Measurements from ENCODE around the gene CHST1.

CHST1 gene

DNA sequence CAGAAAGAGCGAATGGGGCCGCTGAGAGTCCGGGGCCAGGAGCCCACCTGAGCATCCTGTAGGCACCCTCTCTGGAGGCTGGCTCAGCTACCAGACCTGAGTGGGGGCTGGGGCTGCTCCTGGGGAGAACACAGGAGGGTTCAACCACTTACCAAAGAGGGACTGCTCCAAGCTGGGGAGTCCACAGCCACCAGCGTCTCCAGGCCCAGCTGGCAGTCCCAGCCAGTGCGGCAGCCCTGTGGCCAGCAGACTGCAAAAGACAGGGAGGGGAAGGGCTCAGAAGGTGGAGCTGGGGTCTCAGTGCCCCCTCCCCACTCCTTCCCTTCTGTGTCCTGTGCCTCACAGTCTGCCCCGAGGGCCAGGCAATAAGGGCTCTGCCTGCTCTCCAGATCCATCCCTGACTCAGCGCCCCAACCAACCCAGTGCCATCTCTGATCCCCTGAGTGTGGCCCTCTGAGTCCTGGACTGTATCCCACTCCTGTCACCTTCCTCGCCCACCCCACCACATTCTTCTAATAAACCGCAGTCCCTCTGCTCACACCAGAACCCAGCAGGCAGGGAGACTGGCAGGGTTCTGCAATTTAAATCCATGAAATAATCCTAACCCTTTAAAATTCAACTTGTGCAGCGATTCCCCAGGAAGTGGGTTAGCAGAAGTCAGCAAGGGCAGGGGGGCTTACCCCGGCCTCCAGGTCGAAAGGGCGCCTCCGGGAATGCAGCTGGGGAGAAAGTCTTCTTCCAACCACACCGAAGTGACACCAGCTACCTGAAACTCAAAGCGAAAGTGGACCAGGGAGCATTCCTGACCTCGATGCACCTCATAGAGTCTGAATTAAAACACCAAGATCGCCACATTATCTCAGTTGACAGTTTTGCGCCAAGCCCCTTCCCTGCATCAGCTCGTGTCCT lies 13.3 kb downstream of the CHST1 start:
- Histone ChIP-seq H3K9me3 (ENCODE audit: control insufficient read depth in 2 of 2, low read length in 2 of 2) (no peaks in the 10 kb centered on the region), H3K9ac (ENCODE audit: low read length in 2 of 2) (no peak overlapping the region), H3K27ac (ENCODE audit: low read length) (no peak overlapping the region), H3K4me1 (ENCODE audit: control insufficient read depth, insufficient read depth, low read length) (peaks cover 8% of the 10 kb centered on the region), H3K4me3 (ENCODE audit: low read length in 2 of 2) (no peak overlapping the region), H3K27me3 (ENCODE audit: control insufficient read depth in 1 of 2, insufficient read depth in 2 of 2, low read length in 2 of 2) (peaks cover 9 to 11% of the 10 kb centered on the region in 2 donors), H3K36me3 (ENCODE audit: control insufficient read depth in 2 of 2, insufficient read depth in 2 of 2, low read length in 2 of 2) (no peaks in the 10 kb centered on the region)

DNA sequence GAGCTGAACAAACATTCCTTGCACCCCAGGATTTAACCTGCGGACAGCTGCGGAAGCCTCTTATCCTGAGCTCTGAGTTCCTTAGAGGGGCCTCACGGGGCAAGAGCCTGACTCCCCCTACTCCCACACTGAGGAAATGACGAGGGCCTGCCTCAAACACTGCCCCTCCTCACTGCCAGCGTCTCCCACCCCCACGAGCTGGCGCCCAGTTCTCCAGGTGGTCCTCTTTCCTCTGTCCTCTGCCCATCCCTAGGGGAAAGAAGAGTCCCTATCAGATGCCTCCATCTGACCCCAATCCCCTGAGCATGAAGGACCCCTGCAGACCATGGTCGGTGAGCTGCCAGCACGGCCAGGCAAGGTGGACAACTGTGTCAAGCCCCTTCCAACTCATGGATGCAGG lies 14.3 kb downstream of the CHST1 start:
- Histone ChIP-seq H3K9ac (ENCODE audit: low read length in 2 of 2) (no peak overlapping the region), H3K9me3 (ENCODE audit: control insufficient read depth in 2 of 2, low read length in 2 of 2) (no peaks in the 10 kb centered on the region), H3K27me3 (ENCODE audit: control insufficient read depth in 1 of 2, insufficient read depth in 2 of 2, low read length in 2 of 2) (peaks cover 4 to 7% of the 10 kb centered on the region in 2 donors)

DNA sequence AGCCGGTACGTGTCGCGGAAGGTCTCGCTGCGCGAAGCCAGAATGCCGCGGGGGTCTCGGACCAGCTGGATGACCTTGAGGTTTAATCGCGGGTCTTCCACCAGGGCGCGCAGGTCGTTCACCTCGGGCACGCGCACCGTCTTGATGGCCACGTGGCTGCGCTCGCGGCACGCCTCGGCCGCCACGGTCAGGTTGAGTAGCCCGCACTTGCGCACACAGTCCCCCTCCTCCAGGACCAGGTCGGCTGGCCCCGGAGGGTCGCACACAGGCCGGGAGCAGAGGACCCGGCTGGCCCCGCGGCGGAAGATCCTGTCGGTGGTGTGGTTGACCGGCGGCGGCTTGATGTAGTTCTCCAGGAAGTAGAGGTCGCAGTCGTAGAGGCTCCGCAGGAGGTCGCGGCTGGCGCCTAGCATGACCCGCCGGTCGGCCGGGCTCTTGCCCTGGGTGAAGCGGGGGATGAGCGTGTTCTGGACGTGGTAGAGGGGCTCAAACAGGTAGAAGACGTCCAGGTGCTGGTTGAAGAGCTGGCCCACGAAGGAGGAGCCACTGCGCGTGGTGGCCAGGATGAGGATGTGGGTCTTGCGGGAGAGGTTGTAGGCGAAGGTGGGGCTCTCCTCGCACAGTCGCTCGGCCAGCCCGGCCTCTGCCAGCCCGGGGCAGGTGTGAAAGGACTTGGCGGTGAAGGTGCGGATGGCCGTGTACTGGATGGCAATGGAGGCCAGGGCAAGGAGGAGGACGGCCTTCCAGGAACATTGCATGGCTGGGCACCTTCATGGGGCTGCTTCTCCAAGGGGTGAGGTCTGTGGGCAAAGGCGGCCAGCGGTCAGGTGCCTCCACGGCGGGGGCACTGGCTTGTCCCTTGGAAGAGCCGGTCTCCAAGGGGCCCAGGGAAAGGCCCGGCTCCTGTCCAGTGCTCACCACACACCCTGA lies 15.0 kb downstream of the CHST1 start:
- no peak overlapping the region for H3K4me3 ChIP-seq (ENCODE audit: low read length in 2 of 2)
- no peak overlapping the region for H3K9ac ChIP-seq (ENCODE audit: low read length in 2 of 2)
- peaks cover 4 to 5% of the 10 kb centered on the region in 2 donors for H3K27me3 ChIP-seq (ENCODE audit: control insufficient read depth in 1 of 2, insufficient read depth in 2 of 2, low read length in 2 of 2)
- peaks cover 6% of the 10 kb centered on the region for H3K4me1 ChIP-seq (ENCODE audit: control insufficient read depth, insufficient read depth, low read length)
- no peaks in the 10 kb centered on the region for H3K36me3 ChIP-seq (ENCODE audit: control insufficient read depth in 2 of 2, insufficient read depth in 2 of 2, low read length in 2 of 2)
- H3K27ac ChIP-seq (ENCODE audit: low read length) = no peak overlapping the region
- H3K9me3 ChIP-seq (ENCODE audit: control insufficient read depth in 2 of 2, low read length in 2 of 2) = no peaks in the 10 kb centered on the region

More for the DNA sequence above, 14.3 kb downstream of the CHST1 start:
- Histone ChIP-seq H3K4me3 (ENCODE audit: low read length in 2 of 2) (no peak overlapping the region), H3K36me3 (ENCODE audit: control insufficient read depth in 2 of 2, insufficient read depth in 2 of 2, low read length in 2 of 2) (no peaks in the 10 kb centered on the region), H3K27ac (ENCODE audit: low read length) (no peak overlapping the region), H3K4me1 (ENCODE audit: control insufficient read depth, insufficient read depth, low read length) (peaks cover 8% of the 10 kb centered on the region)

DNA sequence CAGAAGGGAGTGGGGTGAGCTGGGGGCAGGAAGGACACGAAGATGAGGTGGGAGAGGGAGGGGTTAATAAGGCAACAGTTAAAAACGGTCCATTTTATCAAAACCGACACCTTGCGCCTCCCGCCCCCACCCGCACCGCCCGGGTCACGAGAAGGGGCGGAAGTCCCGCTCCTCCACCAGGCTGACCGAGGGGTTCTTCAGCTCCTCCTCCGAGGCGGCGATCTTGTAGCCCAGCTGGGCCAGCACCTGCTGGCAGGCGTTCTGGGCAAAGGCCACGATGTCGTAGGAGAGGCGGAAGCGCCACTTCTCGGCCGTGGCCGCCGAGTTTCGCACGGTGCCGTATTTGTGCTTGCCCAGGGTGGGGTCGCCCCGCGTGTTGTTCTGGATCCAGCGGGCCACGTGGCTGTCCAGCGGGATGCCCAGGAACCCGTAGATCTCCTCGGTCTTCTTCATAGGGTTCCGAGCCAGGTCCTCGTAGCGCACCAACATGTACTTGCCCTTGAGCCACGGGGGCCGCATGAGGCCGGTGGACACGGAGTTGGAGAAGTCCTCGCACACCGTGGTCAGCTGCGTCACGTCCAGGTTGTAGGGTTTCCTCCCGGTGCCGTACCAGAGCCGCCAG lies 15.8 kb downstream of the CHST1 start:
- Histone ChIP-seq H3K9me3 (ENCODE audit: control insufficient read depth in 2 of 2, low read length in 2 of 2) (no peaks in the 10 kb centered on the region), H3K9ac (ENCODE audit: low read length in 2 of 2) (no peak overlapping the region), H3K36me3 (ENCODE audit: control insufficient read depth in 2 of 2, insufficient read depth in 2 of 2, low read length in 2 of 2) (no peaks in the 10 kb centered on the region), H3K4me3 (ENCODE audit: low read length in 2 of 2) (no peak overlapping the region), H3K27ac (ENCODE audit: low read length) (no peak overlapping the region), H3K27me3 (ENCODE audit: control insufficient read depth in 1 of 2, insufficient read depth in 2 of 2, low read length in 2 of 2) (peaks cover 4% of the 10 kb centered on the region in 2 donors), H3K4me1 (ENCODE audit: control insufficient read depth, insufficient read depth, low read length) (no peaks in the 10 kb centered on the region)

DNA sequence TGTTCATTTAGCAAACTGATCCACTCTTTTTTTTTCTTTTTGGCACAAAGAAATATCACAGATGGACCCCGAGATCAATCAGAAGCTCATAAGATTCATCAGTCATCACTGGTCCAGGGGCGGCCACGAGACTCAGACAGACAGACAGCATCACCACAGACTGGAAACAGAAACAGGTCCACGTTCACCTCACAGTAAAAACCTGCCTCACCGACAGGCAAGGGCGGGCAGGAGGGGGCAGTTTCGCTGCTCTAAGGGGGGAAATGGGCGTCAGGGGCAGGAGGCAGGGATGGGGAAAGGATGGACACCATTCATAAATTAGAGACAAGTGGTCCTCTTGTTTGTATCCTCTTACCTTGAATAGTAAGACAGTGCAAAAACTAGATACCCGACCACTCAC lies 16.5 kb downstream of the CHST1 start:
- Histone ChIP-seq H3K36me3 (ENCODE audit: control insufficient read depth in 2 of 2, insufficient read depth in 2 of 2, low read length in 2 of 2) (no peaks in the 10 kb centered on the region), H3K4me1 (ENCODE audit: control insufficient read depth, insufficient read depth, low read length) (no peaks in the 10 kb centered on the region), H3K9ac (ENCODE audit: low read length in 2 of 2) (no peak overlapping the region), H3K27me3 (ENCODE audit: control insufficient read depth in 1 of 2, insufficient read depth in 2 of 2, low read length in 2 of 2) (peaks cover 4% of the 10 kb centered on the region in 2 donors), H3K9me3 (ENCODE audit: control insufficient read depth in 2 of 2, low read length in 2 of 2) (no peaks in the 10 kb centered on the region), H3K27ac (ENCODE audit: low read length) (no peak overlapping the region), H3K4me3 (ENCODE audit: low read length in 2 of 2) (no peak overlapping the region)

DNA sequence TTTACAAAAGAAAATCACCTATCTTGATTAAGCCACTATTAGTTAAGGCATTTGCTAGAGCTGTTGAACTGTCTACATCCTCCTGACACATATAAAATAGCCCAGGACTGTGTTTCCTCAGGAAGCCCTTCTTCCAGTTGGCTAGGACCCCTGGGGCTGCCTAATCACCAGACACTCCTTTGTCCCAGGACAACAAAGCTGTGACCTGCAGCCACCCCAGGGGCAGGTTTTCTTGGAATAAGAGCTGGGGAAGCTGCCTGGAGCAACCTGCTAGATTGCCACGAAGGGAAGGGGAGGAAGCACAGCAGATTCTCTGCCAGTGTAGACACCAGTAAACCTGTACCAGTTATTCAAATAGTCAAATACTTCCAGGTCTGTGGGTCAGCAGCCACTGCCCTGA lies 17.6 kb downstream of the CHST1 start:
- no peak overlapping the region for H3K27ac ChIP-seq (ENCODE audit: low read length)
- H3K27me3 ChIP-seq (ENCODE audit: control insufficient read depth in 1 of 2, insufficient read depth in 2 of 2, low read length in 2 of 2) = peaks cover 4% of the 10 kb centered on the region in 2 donors
- H3K4me1 ChIP-seq (ENCODE audit: control insufficient read depth, insufficient read depth, low read length) = no peaks in the 10 kb centered on the region
- H3K9ac ChIP-seq (ENCODE audit: low read length in 2 of 2) = no peak overlapping the region
- H3K36me3 ChIP-seq (ENCODE audit: control insufficient read depth in 2 of 2, insufficient read depth in 2 of 2, low read length in 2 of 2) = no peaks in the 10 kb centered on the region
- H3K9me3 ChIP-seq (ENCODE audit: control insufficient read depth in 2 of 2, low read length in 2 of 2) = no peaks in the 10 kb centered on the region
- H3K4me3 ChIP-seq (ENCODE audit: low read length in 2 of 2) = no peak overlapping the region

DNA sequence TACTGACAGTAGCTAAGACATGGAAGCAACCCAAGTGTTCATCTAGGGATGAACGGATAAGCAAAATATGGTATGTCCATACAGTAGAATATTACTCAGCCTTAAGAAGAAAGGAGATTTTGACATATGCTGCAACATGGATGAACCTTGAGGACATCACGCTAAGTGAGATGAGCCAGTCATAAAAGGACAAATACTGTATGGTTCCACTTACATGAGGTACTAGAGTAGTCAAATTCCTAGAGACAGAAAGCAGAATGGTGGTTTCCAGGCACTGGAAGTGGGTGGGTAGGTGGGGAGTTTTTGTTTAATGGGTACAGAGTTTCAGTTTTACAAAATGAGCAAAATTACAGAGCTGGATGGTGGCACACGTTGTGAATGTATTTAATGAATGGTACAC lies 18.1 kb downstream of the CHST1 start:
- Histone ChIP-seq H3K9me3 (ENCODE audit: control insufficient read depth in 2 of 2, low read length in 2 of 2) (no peaks in the 10 kb centered on the region), H3K9ac (ENCODE audit: low read length in 2 of 2) (no peak overlapping the region), H3K27ac (ENCODE audit: low read length) (no peak overlapping the region), H3K4me3 (ENCODE audit: low read length in 2 of 2) (no peak overlapping the region), H3K36me3 (ENCODE audit: control insufficient read depth in 2 of 2, insufficient read depth in 2 of 2, low read length in 2 of 2) (no peaks in the 10 kb centered on the region), H3K27me3 (ENCODE audit: control insufficient read depth in 1 of 2, insufficient read depth in 2 of 2, low read length in 2 of 2) (peaks cover 4% of the 10 kb centered on the region in 2 donors), H3K4me1 (ENCODE audit: control insufficient read depth, insufficient read depth, low read length) (no peaks in the 10 kb centered on the region)

DNA sequence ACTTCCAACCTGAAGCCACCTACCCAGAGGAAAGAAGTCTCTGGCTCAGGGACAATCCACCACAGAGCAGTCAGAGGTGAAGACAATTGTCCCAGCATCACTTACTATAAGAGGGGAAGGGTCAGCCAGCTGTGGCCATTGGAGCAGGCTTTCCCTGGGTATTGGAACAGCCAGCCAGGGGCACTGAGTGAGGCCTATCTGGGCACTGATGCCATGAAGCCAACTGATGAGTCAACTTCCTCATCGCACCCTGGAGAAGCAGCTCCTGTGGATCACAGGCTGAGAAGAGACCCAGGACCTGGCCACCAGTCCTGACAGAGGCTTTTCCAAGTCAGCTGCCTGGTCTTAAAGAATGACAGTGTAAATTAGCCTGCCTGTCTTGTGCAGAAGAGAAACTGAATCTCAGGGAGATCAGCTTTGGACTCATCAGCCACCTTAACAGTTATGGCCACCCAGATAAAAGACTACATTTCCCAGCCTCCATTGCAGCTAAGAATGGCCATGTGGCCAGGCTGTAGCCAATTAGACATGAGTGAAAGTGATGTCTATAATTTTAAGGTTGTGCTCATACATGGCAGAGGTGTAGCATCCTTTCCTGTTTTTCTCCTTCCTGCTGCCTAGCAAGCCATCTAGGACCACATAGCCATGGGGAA lies 19.0 kb downstream of the CHST1 start:
- no peak overlapping the region for H3K9ac ChIP-seq (ENCODE audit: low read length in 2 of 2)
- H3K9me3 ChIP-seq (ENCODE audit: control insufficient read depth in 2 of 2, low read length in 2 of 2) = no peaks in the 10 kb centered on the region
- no peaks in the 10 kb centered on the region for H3K4me1 ChIP-seq (ENCODE audit: control insufficient read depth, insufficient read depth, low read length)
- H3K4me3 ChIP-seq (ENCODE audit: low read length in 2 of 2) = no peak overlapping the region
- peaks cover 4% of the 10 kb centered on the region in 2 donors for H3K27me3 ChIP-seq (ENCODE audit: control insufficient read depth in 1 of 2, insufficient read depth in 2 of 2, low read length in 2 of 2)
- H3K36me3 ChIP-seq (ENCODE audit: control insufficient read depth in 2 of 2, insufficient read depth in 2 of 2, low read length in 2 of 2) = no peaks in the 10 kb centered on the region
- no peak overlapping the region for H3K27ac ChIP-seq (ENCODE audit: low read length)

DNA sequence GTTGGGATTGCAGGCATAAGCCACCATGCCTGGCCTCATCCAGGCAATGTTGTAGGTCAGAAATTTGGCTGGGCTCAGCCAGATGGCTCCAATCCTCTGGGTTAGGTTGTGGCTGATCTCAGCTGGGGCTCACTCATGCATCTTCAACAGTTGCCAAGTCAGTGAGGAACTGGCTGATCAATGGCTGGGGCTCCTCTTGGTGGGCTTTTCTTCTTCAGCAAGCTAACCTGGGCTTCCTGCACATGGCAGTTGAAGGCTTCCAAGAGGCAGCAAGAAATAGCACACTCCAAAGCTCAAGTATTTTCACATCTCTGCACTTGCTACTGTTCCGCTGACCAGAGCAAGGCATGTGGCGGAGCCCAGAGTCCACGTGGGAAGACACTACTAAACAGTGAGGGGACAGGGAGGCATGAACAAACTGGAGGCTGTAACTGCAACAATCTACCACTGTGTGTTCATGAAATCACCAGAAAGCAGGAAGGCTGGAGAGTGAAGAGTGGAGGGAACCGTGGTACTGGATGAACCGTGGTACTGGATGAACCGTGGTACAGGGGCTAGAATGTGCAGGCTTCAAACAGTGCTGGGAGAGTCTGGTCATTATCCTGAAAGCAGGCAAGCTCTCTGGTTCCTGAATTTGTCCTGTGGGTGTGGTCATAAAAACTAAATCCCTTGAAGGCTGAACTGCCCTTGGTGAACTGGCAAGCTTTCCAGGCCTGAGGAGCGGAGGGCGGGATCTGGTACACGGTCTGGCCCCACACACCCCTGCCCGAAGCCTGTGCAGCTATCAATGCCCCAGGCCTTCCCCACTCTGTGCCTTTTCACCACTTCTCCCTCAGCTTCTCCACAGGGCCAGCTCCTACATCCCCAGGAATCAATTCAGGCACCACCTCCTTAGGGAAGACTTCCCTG lies 20.2 kb downstream of the CHST1 start:
- peaks cover 4% of the 10 kb centered on the region in 2 donors for H3K27me3 ChIP-seq (ENCODE audit: control insufficient read depth in 1 of 2, insufficient read depth in 2 of 2, low read length in 2 of 2)
- H3K4me3 ChIP-seq (ENCODE audit: low read length in 2 of 2) = no peak overlapping the region
- H3K9ac ChIP-seq (ENCODE audit: low read length in 2 of 2) = no peak overlapping the region
- H3K9me3 ChIP-seq (ENCODE audit: control insufficient read depth in 2 of 2, low read length in 2 of 2) = no peaks in the 10 kb centered on the region
- no peaks in the 10 kb centered on the region for H3K36me3 ChIP-seq (ENCODE audit: control insufficient read depth in 2 of 2, insufficient read depth in 2 of 2, low read length in 2 of 2)
- H3K4me1 ChIP-seq (ENCODE audit: control insufficient read depth, insufficient read depth, low read length) = no peaks in the 10 kb centered on the region
- H3K27ac ChIP-seq (ENCODE audit: low read length) = no peak overlapping the region
